Adrenal gland (tissue), 5 donors: ENCODE measurements around the gene BNIP1.

Experiments used
- POLR2A ChIP-seq, 2 donors: fragments of 450-650 bp; IDR thresholded peaks; one replicate each; pipeline ENCODE4 v1.6.1; 2017; ENCODE audit warnings: antibody characterized with exemption in 2 of 2, mild to moderate bottlenecking in 2 of 2, moderate library complexity in 1 of 2
- TF ChIP-seq, protein P1 (sequence below), 6 experiments: fragments of 450-650 bp in 4 of 6; fragments of 200-600 bp in 2 of 6; sonication (generic) in 1 of 6; IDR thresholded peaks; 1 replicate in 5 of 6; 2 replicates in 1 of 6; pipeline versions ENCODE4 v1.5.1 to v1.8.0; 2016 to 2021; ENCODE audit warnings: antibody characterized with exemption in 6 of 6, mild to moderate bottlenecking in 2 of 6, moderate library complexity in 1 of 6
- donor health status: DM: no; HTN: no; CAD: no.

DNA sequence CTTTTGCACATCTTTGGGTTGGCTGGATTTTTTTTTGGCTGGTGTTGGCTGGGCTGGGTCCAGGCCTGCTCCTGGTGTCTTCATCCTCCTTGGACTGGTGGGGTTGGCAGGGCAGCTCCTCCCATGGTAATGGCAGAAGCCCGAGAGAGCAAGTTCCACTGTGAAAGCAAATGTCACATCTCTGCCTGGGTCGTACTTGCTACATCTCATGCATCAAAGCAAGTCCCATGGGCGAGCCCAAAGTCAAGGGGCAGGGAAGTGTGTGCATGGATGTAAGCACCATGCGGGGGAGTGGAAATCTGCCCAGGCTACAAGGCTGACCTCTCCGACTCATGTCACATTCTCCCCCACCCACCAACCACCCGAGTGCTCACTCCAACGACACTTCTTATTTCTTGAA is 64.0 kb downstream of the BNIP1 start:
- TF ChIP-seq, protein P1, sequence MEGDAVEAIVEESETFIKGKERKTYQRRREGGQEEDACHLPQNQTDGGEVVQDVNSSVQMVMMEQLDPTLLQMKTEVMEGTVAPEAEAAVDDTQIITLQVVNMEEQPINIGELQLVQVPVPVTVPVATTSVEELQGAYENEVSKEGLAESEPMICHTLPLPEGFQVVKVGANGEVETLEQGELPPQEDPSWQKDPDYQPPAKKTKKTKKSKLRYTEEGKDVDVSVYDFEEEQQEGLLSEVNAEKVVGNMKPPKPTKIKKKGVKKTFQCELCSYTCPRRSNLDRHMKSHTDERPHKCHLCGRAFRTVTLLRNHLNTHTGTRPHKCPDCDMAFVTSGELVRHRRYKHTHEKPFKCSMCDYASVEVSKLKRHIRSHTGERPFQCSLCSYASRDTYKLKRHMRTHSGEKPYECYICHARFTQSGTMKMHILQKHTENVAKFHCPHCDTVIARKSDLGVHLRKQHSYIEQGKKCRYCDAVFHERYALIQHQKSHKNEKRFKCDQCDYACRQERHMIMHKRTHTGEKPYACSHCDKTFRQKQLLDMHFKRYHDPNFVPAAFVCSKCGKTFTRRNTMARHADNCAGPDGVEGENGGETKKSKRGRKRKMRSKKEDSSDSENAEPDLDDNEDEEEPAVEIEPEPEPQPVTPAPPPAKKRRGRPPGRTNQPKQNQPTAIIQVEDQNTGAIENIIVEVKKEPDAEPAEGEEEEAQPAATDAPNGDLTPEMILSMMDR (IDR thresholded peaks at IDR 0.05), result no peak
- no peak for TF ChIP-seq POLR2A (IDR thresholded peaks at IDR 0.05)
